ENCODE results near the gene FNIP1.
"Not testable (repeated sequence)": the region's sequence is repeated elsewhere in the genome, so short reads cannot be mapped to it uniquely, and the experiment has no call there.

FNIP1 gene

GRCh38 chr5:131747180-131748105, 49.4 kb downstream of the FNIP1 start:
- Mint-ChIP-seq H3K4me1 (peaks cover 25% of the 10 kb centered on the region), H3K4me3 (no peak overlapping the region), H3K9me3 (no peaks in the 10 kb centered on the region)

GRCh38 chr5:131746423-131746822, 50.4 kb downstream of the FNIP1 start:
- no peak for ATAC-seq
- Mint-ChIP-seq H3K27ac (no peak overlapping the region), H3K4me1 (peaks cover 25% of the 10 kb centered on the region), H3K27me3 (no peaks in the 10 kb centered on the region), H3K36me3 (peaks cover 53% of the 10 kb centered on the region), H3K9me3 (no peaks in the 10 kb centered on the region), H3K4me3 (no peak overlapping the region)

More at GRCh38 chr5:131747180-131748105, 49.4 kb downstream of the FNIP1 start:
- peak overlapping the region; percentile 43 for H3K27ac Mint-ChIP-seq
- ATAC-seq = no peak
- H3K27me3 Mint-ChIP-seq = no peaks in the 10 kb centered on the region
- peaks cover 49% of the 10 kb centered on the region for H3K36me3 Mint-ChIP-seq

- Mint-ChIP-seq H3K4me3 (no peak overlapping the region), H3K9me3 (no peaks in the 10 kb centered on the region), H3K27ac (no peak overlapping the region)
Observed at GRCh38 chr5:131745703-131746102, 51.1 kb downstream of the FNIP1 start.

GRCh38 chr5:131745155-131745554, 51.7 kb downstream of the FNIP1 start:
- Mint-ChIP-seq H3K4me1 (peaks cover 22% of the 10 kb centered on the region), H3K9me3 (no peaks in the 10 kb centered on the region), H3K36me3 (peaks cover 63% of the 10 kb centered on the region), H3K4me3 (no peak overlapping the region), H3K27me3 (no peaks in the 10 kb centered on the region), H3K27ac (no peak overlapping the region)
- ATAC-seq = no peak

More at GRCh38 chr5:131745703-131746102, 51.1 kb downstream of the FNIP1 start:
- H3K4me1 Mint-ChIP-seq = peaks cover 25% of the 10 kb centered on the region
- ATAC-seq = no peak
- H3K36me3 Mint-ChIP-seq = peaks cover 60% of the 10 kb centered on the region
- no peaks in the 10 kb centered on the region for H3K27me3 Mint-ChIP-seq

GRCh38 chr5:131740477-131740876, 56.3 kb downstream of the FNIP1 start:
- no peaks in the 10 kb centered on the region for H3K4me1 Mint-ChIP-seq
- peaks cover 64% of the 10 kb centered on the region for H3K36me3 Mint-ChIP-seq
- no peak for ATAC-seq
- no peaks in the 10 kb centered on the region for H3K9me3 Mint-ChIP-seq
- H3K27ac Mint-ChIP-seq = no peak overlapping the region
- no peaks in the 10 kb centered on the region for H3K27me3 Mint-ChIP-seq
- no peak overlapping the region for H3K4me3 Mint-ChIP-seq

- no peak for ATAC-seq
- Mint-ChIP-seq H3K4me1 (no peaks in the 10 kb centered on the region), H3K4me3 (no peak overlapping the region), H3K27me3 (no peaks in the 10 kb centered on the region), H3K9me3 (peaks cover 3% of the 10 kb centered on the region), H3K36me3 (peaks cover 51% of the 10 kb centered on the region), H3K27ac (no peak overlapping the region)
Observed at GRCh38 chr5:131735393-131735792, 61.4 kb downstream of the FNIP1 start.

- H3K9me3 Mint-ChIP-seq, H3K4me1 Mint-ChIP-seq, H3K27me3 Mint-ChIP-seq, H3K4me3 Mint-ChIP-seq, ATAC-seq, H3K27ac Mint-ChIP-seq: not testable (repeated sequence)
- H3K36me3 Mint-ChIP-seq = peaks cover 48% of the 10 kb centered on the region
Observed at GRCh38 chr5:131734939-131735338, 61.9 kb downstream of the FNIP1 start.

- H3K4me1 Mint-ChIP-seq, ATAC-seq, H3K27me3 Mint-ChIP-seq, H3K4me3 Mint-ChIP-seq, H3K27ac Mint-ChIP-seq: not testable (repeated sequence)
- Mint-ChIP-seq H3K36me3 (peaks cover 70% of the 10 kb centered on the region), H3K9me3 (peaks cover 12% of the 10 kb centered on the region)
Observed at GRCh38 chr5:131729292-131729691, 67.5 kb downstream of the FNIP1 start.

- peaks cover 19% of the 10 kb centered on the region for H3K9me3 Mint-ChIP-seq
- not testable (repeated sequence) for H3K27me3 Mint-ChIP-seq, H3K4me1 Mint-ChIP-seq, ATAC-seq, H3K27ac Mint-ChIP-seq, H3K4me3 Mint-ChIP-seq
- H3K36me3 Mint-ChIP-seq = peaks cover 79% of the 10 kb centered on the region
Observed at GRCh38 chr5:131724089-131724488, 72.7 kb downstream of the FNIP1 start.

GRCh38 chr5:131720714-131721113, 76.1 kb downstream of the FNIP1 start:
- Mint-ChIP-seq H3K36me3 (peaks cover 68% of the 10 kb centered on the region), H3K27me3 (no peaks in the 10 kb centered on the region), H3K4me3 (no peak overlapping the region), H3K4me1 (peaks cover 4% of the 10 kb centered on the region), H3K27ac (no peak overlapping the region), H3K9me3 (peaks cover 10% of the 10 kb centered on the region)
- ATAC-seq = no peak

GRCh38 chr5:131719564-131719963, 77.3 kb downstream of the FNIP1 start:
- Mint-ChIP-seq H3K27ac (no peak overlapping the region), H3K27me3 (no peaks in the 10 kb centered on the region), H3K36me3 (peaks cover 59% of the 10 kb centered on the region), H3K4me1 (peaks cover 4% of the 10 kb centered on the region), H3K9me3 (peaks cover 8% of the 10 kb centered on the region), H3K4me3 (no peak overlapping the region)
- no peak for ATAC-seq

- Mint-ChIP-seq H3K27ac (no peak overlapping the region), H3K4me3 (no peak overlapping the region), H3K4me1 (peaks cover 4% of the 10 kb centered on the region), H3K36me3 (peaks cover 65% of the 10 kb centered on the region), H3K9me3 (peaks cover 5% of the 10 kb centered on the region), H3K27me3 (no peaks in the 10 kb centered on the region)
- no peak for ATAC-seq
Observed at GRCh38 chr5:131718487-131719014, 78.3 kb downstream of the FNIP1 start.

GRCh38 chr5:131717164-131717563, 79.7 kb downstream of the FNIP1 start:
- not testable (repeated sequence) for H3K9me3 Mint-ChIP-seq, H3K4me3 Mint-ChIP-seq, H3K27ac Mint-ChIP-seq, H3K4me1 Mint-ChIP-seq, ATAC-seq, H3K27me3 Mint-ChIP-seq
- peaks cover 78% of the 10 kb centered on the region for H3K36me3 Mint-ChIP-seq

GRCh38 chr5:131716650-131717049, 80.2 kb downstream of the FNIP1 start:
- H3K4me3 Mint-ChIP-seq = no peak overlapping the region
- H3K27me3 Mint-ChIP-seq = no peaks in the 10 kb centered on the region
- no peak for ATAC-seq
- H3K4me1 Mint-ChIP-seq = peaks cover 4% of the 10 kb centered on the region
- H3K36me3 Mint-ChIP-seq = peaks cover 78% of the 10 kb centered on the region
- no peak overlapping the region for H3K27ac Mint-ChIP-seq
- peaks cover 5% of the 10 kb centered on the region for H3K9me3 Mint-ChIP-seq

GRCh38 chr5:131710391-131710790, 86.4 kb downstream of the FNIP1 start:
- H3K27me3 Mint-ChIP-seq = no peaks in the 10 kb centered on the region
- H3K4me1 Mint-ChIP-seq = no peaks in the 10 kb centered on the region
- no peak for ATAC-seq
- H3K36me3 Mint-ChIP-seq = peaks cover 56% of the 10 kb centered on the region
- no peak overlapping the region for H3K27ac Mint-ChIP-seq
- H3K9me3 Mint-ChIP-seq = no peaks in the 10 kb centered on the region
- no peak overlapping the region for H3K4me3 Mint-ChIP-seq

GRCh38 chr5:131709043-131709442, 87.8 kb downstream of the FNIP1 start:
- H3K4me3 Mint-ChIP-seq = no peak overlapping the region
- ATAC-seq = no peak
- no peaks in the 10 kb centered on the region for H3K27me3 Mint-ChIP-seq
- no peaks in the 10 kb centered on the region for H3K4me1 Mint-ChIP-seq
- no peak overlapping the region for H3K27ac Mint-ChIP-seq
- peaks cover 61% of the 10 kb centered on the region for H3K36me3 Mint-ChIP-seq
- H3K9me3 Mint-ChIP-seq = no peaks in the 10 kb centered on the region

Measured in stimulated activated memory B cell treated with anti-CD40 and anti-IgM and Interleukin-4, amounts not matched to agents 10 μg/mL and 1 μg/mL and 100 μg/mL, for 72 hours (primary cell).